Right atrium auricular region (tissue), 2 donors: ENCODE data around the gene NUBP2. TPM values are rescaled to one million over a fixed set of nuclear protein-coding genes. Genes with fewer than 3 reads are reported as not detected.
"Not testable (repeated sequence)": the region's sequence is repeated elsewhere in the genome, so short reads cannot be mapped to it uniquely, and the experiment has no call there.

Experiments used
- DNase-seq: peaks from one replicate; pipeline ENCODE4 v3.0.0-alpha.2; 2019; ENCODE audit warnings: low spot score
- H3K27ac ChIP-seq, 2 donors: fragments of 200-600 bp; sonication (generic); 1 replicate in 1 of 2; 2 replicates in 1 of 2; pipeline ENCODE4 v1.5.1; 2016 to 2019
- H3K27me3 ChIP-seq, 2 donors: fragments of 200-600 bp; sonication (generic); one replicate each; pipeline versions ENCODE4 v1.5.1 to v1.6.0; 2017 to 2019
- H3K36me3 ChIP-seq: fragments of 200-600 bp; sonication (generic); one replicate; pipeline ENCODE4 v1.5.1; 2016
- H3K4me1 ChIP-seq, 2 donors: fragments of 200-600 bp; sonication (generic); one replicate each; pipeline versions ENCODE4 v1.5.1 to v1.6.0; 2017 to 2019
- H3K4me3 ChIP-seq, 2 donors: fragments of 200-600 bp; sonication (generic); 1 replicate in 1 of 2; 2 replicates in 1 of 2; pipeline ENCODE4 v1.5.1; 2017 to 2019; ENCODE audit warnings: mild to moderate bottlenecking in 1 of 2, moderate library complexity in 1 of 2
- H3K9me3 ChIP-seq, 2 donors: fragments of 200-600 bp; sonication (generic); one replicate each; pipeline ENCODE4 v1.5.1; 2019
- total RNA-seq, 2 donors: library from RNA; depleted of rRNA; stranded (reverse); fragments of >200 nt; gene quantifications; one replicate each; pipeline ENCODE4 v1.1.0, GENCODE V29; 2016
- TF ChIP-seq, protein P1 (sequence below), 2 donors: fragments of 200-600 bp; sonication (generic); IDR thresholded peaks; one replicate each; pipeline ENCODE4 v1.5.1; 2019; ENCODE audit warnings: antibody characterized with exemption in 2 of 2

Gene NUBP2
- total RNA-seq, 2 donors from 2014 or later: 70.3 to 77.9 TPM

DNA sequence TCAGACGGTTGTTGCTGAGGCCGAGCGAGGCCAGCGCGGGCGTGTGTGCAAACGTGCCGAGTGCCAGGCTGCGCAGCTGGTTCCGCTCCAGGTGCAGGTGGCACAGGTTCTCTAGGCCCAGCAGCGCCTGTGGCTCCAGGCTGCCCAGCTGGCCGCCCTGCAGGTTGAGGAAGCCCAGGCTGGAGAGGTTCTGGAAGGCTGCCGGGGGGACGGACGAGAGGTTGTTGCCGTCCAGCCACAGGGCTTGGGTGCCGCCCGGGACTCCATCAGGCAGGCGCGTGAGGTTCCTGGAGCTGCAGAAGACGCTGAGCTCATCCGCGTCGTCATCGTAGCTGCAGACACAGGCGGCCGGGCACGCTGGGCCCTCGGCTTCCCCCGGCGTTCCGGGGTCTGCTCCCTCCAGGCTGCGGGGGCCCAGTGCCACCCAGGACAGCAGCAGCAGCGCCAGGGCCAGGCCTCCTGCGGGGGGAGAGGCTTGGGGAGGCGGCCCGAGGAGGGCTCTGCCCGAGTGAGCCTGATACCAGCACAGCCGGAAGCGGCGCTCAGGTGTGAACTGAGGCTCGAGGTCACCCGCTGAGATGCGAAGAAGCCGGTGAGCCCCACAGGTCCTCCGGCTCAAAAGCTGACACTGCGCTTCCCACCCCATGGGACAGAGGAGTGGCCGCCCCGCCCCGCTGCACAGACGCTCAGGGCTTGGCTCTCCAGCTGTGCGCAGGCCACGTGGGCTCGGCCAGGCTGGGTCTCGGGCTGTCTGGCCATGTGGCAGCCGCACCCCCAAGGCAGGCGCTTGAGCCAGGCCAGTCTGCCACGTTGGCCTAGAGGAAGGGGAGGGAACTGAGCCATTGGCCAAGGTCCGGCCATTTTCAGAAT is 9.4 kb downstream of the NUBP2 start:
- no peaks in the 10 kb centered on the region for H3K27me3 ChIP-seq
- H3K27ac ChIP-seq: no peak overlapping the region
- TF ChIP-seq, protein P1, sequence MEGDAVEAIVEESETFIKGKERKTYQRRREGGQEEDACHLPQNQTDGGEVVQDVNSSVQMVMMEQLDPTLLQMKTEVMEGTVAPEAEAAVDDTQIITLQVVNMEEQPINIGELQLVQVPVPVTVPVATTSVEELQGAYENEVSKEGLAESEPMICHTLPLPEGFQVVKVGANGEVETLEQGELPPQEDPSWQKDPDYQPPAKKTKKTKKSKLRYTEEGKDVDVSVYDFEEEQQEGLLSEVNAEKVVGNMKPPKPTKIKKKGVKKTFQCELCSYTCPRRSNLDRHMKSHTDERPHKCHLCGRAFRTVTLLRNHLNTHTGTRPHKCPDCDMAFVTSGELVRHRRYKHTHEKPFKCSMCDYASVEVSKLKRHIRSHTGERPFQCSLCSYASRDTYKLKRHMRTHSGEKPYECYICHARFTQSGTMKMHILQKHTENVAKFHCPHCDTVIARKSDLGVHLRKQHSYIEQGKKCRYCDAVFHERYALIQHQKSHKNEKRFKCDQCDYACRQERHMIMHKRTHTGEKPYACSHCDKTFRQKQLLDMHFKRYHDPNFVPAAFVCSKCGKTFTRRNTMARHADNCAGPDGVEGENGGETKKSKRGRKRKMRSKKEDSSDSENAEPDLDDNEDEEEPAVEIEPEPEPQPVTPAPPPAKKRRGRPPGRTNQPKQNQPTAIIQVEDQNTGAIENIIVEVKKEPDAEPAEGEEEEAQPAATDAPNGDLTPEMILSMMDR (IDR thresholded peaks at IDR 0.05): no peak
- DNase-seq: no peak
- no peaks in the 10 kb centered on the region for H3K4me1 ChIP-seq
- no peak overlapping the region for H3K4me3 ChIP-seq
- peaks cover 15% of the 10 kb centered on the region for H3K36me3 ChIP-seq
- no peaks in the 10 kb centered on the region for H3K9me3 ChIP-seq

DNA sequence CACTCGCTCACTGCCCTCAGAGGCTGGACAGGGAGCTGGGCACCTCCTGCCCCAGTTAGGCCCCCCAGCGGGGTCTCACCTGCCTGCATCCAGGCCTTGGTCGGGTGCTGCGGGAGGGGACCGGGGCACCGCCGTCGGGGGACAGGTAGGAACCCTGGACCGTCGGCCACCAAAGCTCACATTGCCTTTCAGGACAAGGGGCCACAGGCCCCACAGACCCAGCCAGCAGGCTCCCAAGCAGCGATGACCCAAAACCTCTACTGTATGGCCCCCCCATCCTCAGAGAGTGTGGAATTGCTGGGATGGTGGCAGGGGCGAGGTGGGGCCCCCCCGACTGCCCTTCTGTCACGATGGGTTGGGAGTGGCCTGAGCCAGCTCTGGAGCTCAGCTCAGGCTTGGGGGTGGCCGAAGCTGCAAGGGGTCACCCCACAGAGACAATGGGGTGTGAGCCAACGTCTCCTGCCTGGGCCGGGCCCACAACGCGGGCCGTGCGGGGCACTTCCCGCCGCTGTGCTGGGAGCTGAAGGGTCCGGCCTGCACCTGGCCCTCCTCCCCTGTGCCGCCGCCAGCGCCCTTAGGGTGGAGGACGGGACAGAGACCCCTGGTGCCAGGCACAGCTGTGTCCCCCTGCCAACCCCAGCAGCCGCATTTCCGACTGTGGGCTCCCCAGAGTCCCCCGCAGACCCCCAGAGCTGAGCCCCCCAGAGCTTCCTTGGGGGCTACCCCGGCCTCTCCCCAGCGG is 10.2 kb downstream of the NUBP2 start:
- H3K4me3 ChIP-seq: no peak overlapping the region
- TF ChIP-seq, protein P1 (IDR thresholded peaks at IDR 0.05): no peak
- H3K4me1 ChIP-seq: no peaks in the 10 kb centered on the region
- no peaks in the 10 kb centered on the region for H3K9me3 ChIP-seq
- no peaks in the 10 kb centered on the region for H3K27me3 ChIP-seq
- no peak for DNase-seq
- H3K36me3 ChIP-seq: peaks cover 14% of the 10 kb centered on the region
- no peak overlapping the region for H3K27ac ChIP-seq

DNA sequence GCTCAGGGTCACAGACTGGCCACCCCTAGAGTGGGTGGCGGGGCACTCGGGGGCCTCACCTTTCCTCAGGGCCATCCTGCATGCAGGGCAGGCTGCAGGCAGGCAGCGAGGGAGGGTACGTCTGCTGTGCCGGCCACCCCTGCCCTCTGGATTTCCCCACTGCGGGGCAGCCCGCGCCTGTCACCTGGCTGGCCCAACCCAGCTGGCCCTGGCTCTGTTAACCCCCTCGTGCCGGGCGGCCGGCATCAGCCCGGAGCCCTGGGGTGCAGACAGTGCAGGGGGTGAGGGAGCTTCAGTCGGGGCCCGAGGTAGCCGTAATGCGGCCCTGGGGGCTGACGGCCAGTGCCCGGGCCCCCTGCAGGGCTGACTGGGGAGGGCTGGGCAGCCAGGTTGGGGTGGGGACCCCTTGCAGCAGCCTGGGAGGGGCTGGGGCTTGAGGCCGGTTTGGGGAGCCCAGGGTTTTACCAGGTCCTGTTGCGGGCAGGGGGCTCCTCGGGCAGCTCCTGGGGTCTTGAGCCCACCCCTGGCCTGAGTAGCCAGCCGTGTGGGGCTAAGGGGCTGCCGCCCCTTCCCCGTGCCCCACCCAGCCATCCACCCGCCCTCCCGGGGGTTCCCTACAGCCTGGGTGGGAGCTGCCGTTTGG is 10.9 kb downstream of the NUBP2 start, which contains the start of gene IGFALS:
Gene IGFALS, minus strand, starts transcription at position 128 of the 643 bp plus-strand sequence. Its CDS starts 53 bp downstream, at position 75.
- no peak for DNase-seq
- H3K4me3 ChIP-seq: no peak within 1 kb of the TSS
- peaks cover 12% of the 10 kb centered on the region for H3K36me3 ChIP-seq
- no peaks in the 10 kb centered on the region for H3K4me1 ChIP-seq
- H3K27ac ChIP-seq: no peak within 1 kb of the TSS
- H3K9me3 ChIP-seq: no peaks in the 10 kb centered on the region
- TF ChIP-seq, protein P1 (IDR thresholded peaks at IDR 0.05): no peak
- no peaks in the 10 kb centered on the region for H3K27me3 ChIP-seq

DNA sequence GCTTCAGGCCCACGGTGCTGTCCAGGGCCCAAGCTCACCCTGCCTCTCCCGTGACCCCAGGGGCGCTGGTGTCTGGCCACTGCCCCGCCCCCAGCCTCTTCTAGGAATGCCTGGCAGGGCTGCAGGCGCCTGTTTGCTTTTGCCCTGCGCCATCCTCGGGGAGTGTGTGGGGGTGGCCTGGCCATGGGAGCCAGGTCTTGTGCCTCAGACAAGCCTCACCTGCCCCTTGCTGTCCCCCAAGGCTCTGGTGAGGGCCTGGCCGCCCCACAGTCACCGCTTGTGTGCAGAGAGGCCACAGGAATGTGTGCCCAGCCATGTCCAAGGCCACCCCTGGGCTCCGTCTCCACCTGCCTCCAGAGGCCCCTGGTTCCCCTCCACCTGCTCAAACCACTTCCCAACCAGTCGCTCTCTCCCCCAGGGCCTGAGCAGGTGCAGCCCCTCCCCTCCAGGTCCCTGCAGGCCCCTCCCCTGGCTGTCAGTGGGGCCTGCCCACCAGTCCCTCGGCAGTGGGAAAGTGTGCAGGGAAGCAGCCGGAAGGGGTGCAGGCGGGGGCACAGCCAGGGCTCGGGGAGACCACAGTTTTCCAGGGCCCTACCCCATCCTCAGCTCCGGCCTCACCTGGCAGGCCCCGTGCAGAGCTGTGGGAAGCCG is 11.6 kb downstream of the NUBP2 start:
- no peak for DNase-seq
- Histone ChIP-seq H3K4me3 (no peak overlapping the region), H3K9me3 (no peaks in the 10 kb centered on the region), H3K27me3 (no peaks in the 10 kb centered on the region), H3K36me3 (peaks cover 5% of the 10 kb centered on the region), H3K4me1 (no peaks in the 10 kb centered on the region), H3K27ac (no peak overlapping the region)
- TF ChIP-seq, protein P1 (IDR thresholded peaks at IDR 0.05): no peak

DNA sequence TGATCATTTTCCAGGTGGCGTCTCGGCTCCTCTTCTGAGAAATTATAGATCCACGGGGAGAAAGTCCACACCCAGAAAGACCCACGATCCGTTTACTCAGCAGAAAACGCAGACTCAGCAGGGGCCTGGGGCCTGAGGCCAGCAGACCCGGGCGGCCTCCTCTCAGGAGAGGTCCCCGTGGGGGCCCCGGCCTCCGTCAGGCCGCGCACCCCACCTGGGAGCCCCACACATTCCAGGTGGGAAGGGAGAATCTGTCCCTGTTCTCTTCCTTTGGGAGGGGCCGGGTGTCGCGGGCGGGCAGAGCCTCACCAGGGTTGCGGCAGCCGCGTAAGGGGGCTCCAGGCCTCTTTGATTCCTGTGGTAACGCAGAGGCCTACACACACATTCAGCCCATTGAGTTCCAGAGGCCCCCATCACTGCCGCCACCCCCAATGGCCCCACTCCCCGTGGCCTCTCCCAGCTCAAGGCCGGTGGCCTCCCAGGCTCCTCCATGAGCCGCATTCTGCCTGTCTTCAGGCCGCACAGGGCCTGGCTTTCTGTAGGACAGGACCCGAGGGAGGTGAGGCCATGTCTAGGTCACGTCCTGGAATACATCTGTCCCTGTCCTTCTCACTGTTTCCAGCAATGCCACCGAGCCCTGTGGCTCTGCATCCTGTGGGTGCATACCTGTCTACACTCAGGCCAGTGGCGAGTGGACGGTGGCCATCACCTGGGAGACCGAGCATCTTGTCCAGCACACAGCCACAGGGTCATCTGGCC is 12.3 kb downstream of the NUBP2 start:
- Histone ChIP-seq H3K27ac (no peak overlapping the region), H3K27me3 (no peaks in the 10 kb centered on the region), H3K4me1 (no peaks in the 10 kb centered on the region), H3K4me3 (no peak overlapping the region), H3K36me3 (no peaks in the 10 kb centered on the region), H3K9me3 (no peaks in the 10 kb centered on the region)
- no peak for DNase-seq
- TF ChIP-seq, protein P1 (IDR thresholded peaks at IDR 0.05): no peak

DNA sequence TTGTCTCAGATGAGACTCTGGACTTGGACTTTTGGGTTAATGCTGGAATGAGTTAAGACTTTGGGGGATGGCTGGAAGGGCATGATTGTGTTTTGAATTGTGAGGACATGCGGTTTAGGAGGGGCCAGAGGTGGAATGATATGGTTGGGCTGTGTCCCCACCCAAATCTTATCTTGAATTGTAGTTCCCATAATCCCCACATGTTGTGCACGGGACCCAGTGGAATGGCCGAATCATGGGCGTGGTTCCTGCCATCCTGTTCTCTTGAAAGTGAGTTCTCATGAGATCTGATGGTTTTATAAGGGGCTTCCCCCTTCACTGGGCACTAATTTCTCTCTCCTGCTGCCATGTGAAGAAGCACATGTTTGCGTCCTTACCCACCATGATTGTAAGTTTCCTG is 16.5 kb downstream of the NUBP2 start:
- not testable (repeated sequence) for H3K36me3 ChIP-seq, H3K27ac ChIP-seq, H3K9me3 ChIP-seq, H3K4me1 ChIP-seq, DNase-seq, H3K4me3 ChIP-seq, H3K27me3 ChIP-seq
